IMR-90 (cell line): Measurements from ENCODE around the gene ILDR2.

Source experiments
- BHLHE40 ChIP-seq: fragments of 150-350 bp; IDR thresholded peaks from 2 replicates; pipeline ENCODE4 v1.6.1; 2016; ENCODE audit warnings: mild to moderate bottlenecking, low read depth, low read length
- CEBPB ChIP-seq: IDR thresholded peaks from 2 replicates; pipeline ENCODE4 v1.6.1; 2012; ENCODE audit warnings: low read depth, low read length, improper control_type of control experiment
- CHD1 ChIP-seq: IDR thresholded peaks from 2 replicates; pipeline ENCODE4 v1.6.1; 2012; ENCODE audit warnings: low read depth, low read length, improper control_type of control experiment
- ELK1 ChIP-seq: fragments of 150-350 bp; IDR thresholded peaks from 2 replicates; pipeline ENCODE4 v1.6.1; 2016; ENCODE audit warnings: low read depth, mild to moderate bottlenecking, low read length, moderate library complexity, borderline replicate concordance
- MAZ ChIP-seq: IDR thresholded peaks from 2 replicates; pipeline ENCODE4 v1.6.1; 2012; ENCODE audit warnings: low read depth, mild to moderate bottlenecking, low read length, improper control_type of control experiment, moderate library complexity, borderline replicate concordance
- MXI1 ChIP-seq: IDR thresholded peaks from 2 replicates; pipeline ENCODE4 v1.6.1; 2012; ENCODE audit warnings: low read depth, mild to moderate bottlenecking, low read length, moderate library complexity, borderline replicate concordance
- NFE2L2 ChIP-seq: fragments of 150-350 bp; IDR thresholded peaks from 2 replicates; pipeline ENCODE4 v1.6.1; 2016; ENCODE audit warnings: low read depth, mild to moderate bottlenecking, low read length
- POLR2A ChIP-seq: IDR thresholded peaks from 2 replicates; pipeline ENCODE4 v1.6.1; 2012; ENCODE audit warnings: mild to moderate bottlenecking, low read depth, low read length
- RAD21 ChIP-seq: IDR thresholded peaks from 2 replicates; pipeline ENCODE4 v1.6.1; 2012; ENCODE audit warnings: low read length, improper control_type of control experiment
- RCOR1 ChIP-seq: IDR thresholded peaks from 2 replicates; pipeline ENCODE4 v1.6.1; 2012; ENCODE audit warnings: mild to moderate bottlenecking, low read length, improper control_type of control experiment; ENCODE audit not compliant: insufficient replicate concordance
- RFX5 ChIP-seq: IDR thresholded peaks from 2 replicates; pipeline ENCODE4 v1.8.0; 2012; ENCODE audit warnings: low read depth, mild to moderate bottlenecking, low read length, moderate library complexity
- SMC3 ChIP-seq: fragments of 150-350 bp; IDR thresholded peaks from 2 replicates; pipeline ENCODE4 v1.6.1; 2016; ENCODE audit warnings: low read depth, mild to moderate bottlenecking, antibody characterized with exemption, low read length, moderate library complexity
- TF ChIP-seq, protein P1 (sequence below): conservative IDR thresholded peaks from 2 replicates; pipeline ENCODE4 v1.5.1; 2012; ENCODE audit warnings: mild to moderate bottlenecking, low read depth, low read length, improper control_type of control experiment
- TF ChIP-seq, protein P2 (sequence below): fragments of 150-350 bp; IDR thresholded peaks from 2 replicates; pipeline ENCODE4 v1.6.1; 2017; ENCODE audit warnings: mild to moderate bottlenecking, antibody characterized with exemption, low read length, low read depth

- TF ChIP-seq SMC3 = no peak
- TF ChIP-seq, protein P1, sequence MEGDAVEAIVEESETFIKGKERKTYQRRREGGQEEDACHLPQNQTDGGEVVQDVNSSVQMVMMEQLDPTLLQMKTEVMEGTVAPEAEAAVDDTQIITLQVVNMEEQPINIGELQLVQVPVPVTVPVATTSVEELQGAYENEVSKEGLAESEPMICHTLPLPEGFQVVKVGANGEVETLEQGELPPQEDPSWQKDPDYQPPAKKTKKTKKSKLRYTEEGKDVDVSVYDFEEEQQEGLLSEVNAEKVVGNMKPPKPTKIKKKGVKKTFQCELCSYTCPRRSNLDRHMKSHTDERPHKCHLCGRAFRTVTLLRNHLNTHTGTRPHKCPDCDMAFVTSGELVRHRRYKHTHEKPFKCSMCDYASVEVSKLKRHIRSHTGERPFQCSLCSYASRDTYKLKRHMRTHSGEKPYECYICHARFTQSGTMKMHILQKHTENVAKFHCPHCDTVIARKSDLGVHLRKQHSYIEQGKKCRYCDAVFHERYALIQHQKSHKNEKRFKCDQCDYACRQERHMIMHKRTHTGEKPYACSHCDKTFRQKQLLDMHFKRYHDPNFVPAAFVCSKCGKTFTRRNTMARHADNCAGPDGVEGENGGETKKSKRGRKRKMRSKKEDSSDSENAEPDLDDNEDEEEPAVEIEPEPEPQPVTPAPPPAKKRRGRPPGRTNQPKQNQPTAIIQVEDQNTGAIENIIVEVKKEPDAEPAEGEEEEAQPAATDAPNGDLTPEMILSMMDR = no peak
- TF ChIP-seq, protein P2, sequence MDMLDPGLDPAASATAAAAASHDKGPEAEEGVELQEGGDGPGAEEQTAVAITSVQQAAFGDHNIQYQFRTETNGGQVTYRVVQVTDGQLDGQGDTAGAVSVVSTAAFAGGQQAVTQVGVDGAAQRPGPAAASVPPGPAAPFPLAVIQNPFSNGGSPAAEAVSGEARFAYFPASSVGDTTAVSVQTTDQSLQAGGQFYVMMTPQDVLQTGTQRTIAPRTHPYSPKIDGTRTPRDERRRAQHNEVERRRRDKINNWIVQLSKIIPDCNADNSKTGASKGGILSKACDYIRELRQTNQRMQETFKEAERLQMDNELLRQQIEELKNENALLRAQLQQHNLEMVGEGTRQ = no peak
- no peak for TF ChIP-seq POLR2A
- TF ChIP-seq RCOR1 = no peak
- TF ChIP-seq BHLHE40 = no peak
- TF ChIP-seq RFX5 = no peak
- no peak for TF ChIP-seq ELK1
- TF ChIP-seq RAD21 = no peak
- no peak for TF ChIP-seq MAZ
- no peak for TF ChIP-seq CHD1
- no peak for TF ChIP-seq MXI1
- TF ChIP-seq CEBPB = no peak
- TF ChIP-seq NFE2L2 = no peak
Observed at GRCh38 chr1:166884971-166885370, 90.4 kb downstream of the ILDR2 start.
